ENCODE data around the gene SEC22A.

The SEC22A gene

DNA sequence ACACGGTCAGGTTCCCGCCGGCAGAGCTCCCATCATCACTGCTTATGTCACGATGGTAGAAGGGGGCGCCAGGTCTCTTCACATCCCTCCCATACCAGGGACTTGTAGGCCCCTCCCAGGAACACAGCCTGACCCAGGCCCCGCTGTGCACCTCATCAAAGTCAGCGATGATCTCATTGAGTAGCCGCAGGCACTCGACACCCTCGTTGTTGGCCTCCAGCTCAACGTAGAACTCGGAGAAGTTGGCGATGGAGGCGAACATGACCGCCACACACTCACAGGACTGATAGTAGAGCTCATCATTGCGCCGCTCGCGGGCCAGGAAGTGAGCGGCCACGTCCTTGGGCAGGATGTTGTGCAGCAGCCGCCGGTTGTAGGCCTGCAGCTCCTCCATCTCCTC, 89.2 kb downstream of the SEC22A start:
- no peaks in the 10 kb centered on the region for H3F3A ChIP-seq (ENCODE audit: low read depth)
- H3K4me3 ChIP-seq (ENCODE audit: low read length, poor library complexity, severe bottlenecking), result no peak overlapping the region
- no peaks in the 10 kb centered on the region for H3K79me2 ChIP-seq (ENCODE audit: insufficient read depth, low read length)
- H3K27me3 ChIP-seq (ENCODE audit: insufficient read depth, low read length, poor library complexity, severe bottlenecking), result no peaks in the 10 kb centered on the region
- H3K4me1 ChIP-seq (ENCODE audit: insufficient read depth, low read length, poor library complexity, severe bottlenecking), result no peaks in the 10 kb centered on the region
- no peaks in the 10 kb centered on the region for H3K9me3 ChIP-seq (ENCODE audit: insufficient read depth, low read depth, low read length)
- H4K20me1 ChIP-seq (ENCODE audit: insufficient read depth, low read length, poor library complexity, severe bottlenecking), result no peaks in the 10 kb centered on the region
- no peak for TF ChIP-seq EZH2phosphoT487 (IDR thresholded peaks at IDR 0.05; ENCODE audit: borderline replicate concordance)
- TF ChIP-seq, protein P1, sequence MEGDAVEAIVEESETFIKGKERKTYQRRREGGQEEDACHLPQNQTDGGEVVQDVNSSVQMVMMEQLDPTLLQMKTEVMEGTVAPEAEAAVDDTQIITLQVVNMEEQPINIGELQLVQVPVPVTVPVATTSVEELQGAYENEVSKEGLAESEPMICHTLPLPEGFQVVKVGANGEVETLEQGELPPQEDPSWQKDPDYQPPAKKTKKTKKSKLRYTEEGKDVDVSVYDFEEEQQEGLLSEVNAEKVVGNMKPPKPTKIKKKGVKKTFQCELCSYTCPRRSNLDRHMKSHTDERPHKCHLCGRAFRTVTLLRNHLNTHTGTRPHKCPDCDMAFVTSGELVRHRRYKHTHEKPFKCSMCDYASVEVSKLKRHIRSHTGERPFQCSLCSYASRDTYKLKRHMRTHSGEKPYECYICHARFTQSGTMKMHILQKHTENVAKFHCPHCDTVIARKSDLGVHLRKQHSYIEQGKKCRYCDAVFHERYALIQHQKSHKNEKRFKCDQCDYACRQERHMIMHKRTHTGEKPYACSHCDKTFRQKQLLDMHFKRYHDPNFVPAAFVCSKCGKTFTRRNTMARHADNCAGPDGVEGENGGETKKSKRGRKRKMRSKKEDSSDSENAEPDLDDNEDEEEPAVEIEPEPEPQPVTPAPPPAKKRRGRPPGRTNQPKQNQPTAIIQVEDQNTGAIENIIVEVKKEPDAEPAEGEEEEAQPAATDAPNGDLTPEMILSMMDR (conservative IDR thresholded peaks at IDR 0.05; ENCODE audit: low read length), result no peak
- H3K9ac ChIP-seq (ENCODE audit: low read depth, low read length, poor library complexity, severe bottlenecking), result no peak overlapping the region
- H3K36me3 ChIP-seq (ENCODE audit: insufficient read depth, low read length), result no peaks in the 10 kb centered on the region
- H3K4me2 ChIP-seq (ENCODE audit: low read depth, low read length, poor library complexity, severe bottlenecking), result no peak overlapping the region
- H3K9me2 ChIP-seq (replicated peaks; ENCODE audit: low read depth, low read length), result no peaks in the 10 kb centered on the region
- H2AFZ ChIP-seq (ENCODE audit: low read length), result no peak overlapping the region

DNA sequence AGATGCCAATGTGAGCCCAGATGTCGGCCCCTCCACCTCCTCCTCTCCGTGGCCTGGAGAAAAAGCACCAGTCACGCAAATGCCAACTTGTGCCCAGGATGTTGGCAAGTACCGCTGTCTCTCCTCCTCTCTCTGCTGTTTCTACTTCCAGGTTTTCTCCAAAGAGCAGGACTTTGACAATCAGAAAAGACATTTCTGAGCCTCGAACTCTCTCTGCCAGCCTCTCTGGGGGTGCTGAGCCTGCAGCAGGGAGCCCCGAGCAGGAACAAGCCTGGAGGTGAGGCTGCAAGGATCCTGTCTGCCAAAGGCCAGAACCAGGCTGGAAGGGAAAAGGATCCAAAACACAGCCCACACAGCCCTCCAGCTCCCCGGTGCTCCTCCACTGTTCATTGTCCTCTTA, 89.7 kb downstream of the SEC22A start:
- Histone ChIP-seq H3F3A (ENCODE audit: low read depth) (no peaks in the 10 kb centered on the region), H3K4me3 (ENCODE audit: low read length, poor library complexity, severe bottlenecking) (no peak overlapping the region), H3K9me2 (replicated peaks; ENCODE audit: low read depth, low read length) (no peaks in the 10 kb centered on the region), H3K4me2 (ENCODE audit: low read depth, low read length, poor library complexity, severe bottlenecking) (no peak overlapping the region), H3K9me3 (ENCODE audit: insufficient read depth, low read depth, low read length) (no peaks in the 10 kb centered on the region), H4K20me1 (ENCODE audit: insufficient read depth, low read length, poor library complexity, severe bottlenecking) (no peaks in the 10 kb centered on the region), H3K27me3 (ENCODE audit: insufficient read depth, low read length, poor library complexity, severe bottlenecking) (no peaks in the 10 kb centered on the region), H3K9ac (ENCODE audit: low read depth, low read length, poor library complexity, severe bottlenecking) (no peak overlapping the region), H3K79me2 (ENCODE audit: insufficient read depth, low read length) (no peaks in the 10 kb centered on the region), H2AFZ (ENCODE audit: low read length) (no peak overlapping the region), H3K4me1 (ENCODE audit: insufficient read depth, low read length, poor library complexity, severe bottlenecking) (no peaks in the 10 kb centered on the region), H3K36me3 (ENCODE audit: insufficient read depth, low read length) (no peaks in the 10 kb centered on the region)
- TF ChIP-seq, protein P1 (conservative IDR thresholded peaks at IDR 0.05; ENCODE audit: low read length), result no peak
- no peak for TF ChIP-seq EZH2phosphoT487 (IDR thresholded peaks at IDR 0.05; ENCODE audit: borderline replicate concordance)

DNA sequence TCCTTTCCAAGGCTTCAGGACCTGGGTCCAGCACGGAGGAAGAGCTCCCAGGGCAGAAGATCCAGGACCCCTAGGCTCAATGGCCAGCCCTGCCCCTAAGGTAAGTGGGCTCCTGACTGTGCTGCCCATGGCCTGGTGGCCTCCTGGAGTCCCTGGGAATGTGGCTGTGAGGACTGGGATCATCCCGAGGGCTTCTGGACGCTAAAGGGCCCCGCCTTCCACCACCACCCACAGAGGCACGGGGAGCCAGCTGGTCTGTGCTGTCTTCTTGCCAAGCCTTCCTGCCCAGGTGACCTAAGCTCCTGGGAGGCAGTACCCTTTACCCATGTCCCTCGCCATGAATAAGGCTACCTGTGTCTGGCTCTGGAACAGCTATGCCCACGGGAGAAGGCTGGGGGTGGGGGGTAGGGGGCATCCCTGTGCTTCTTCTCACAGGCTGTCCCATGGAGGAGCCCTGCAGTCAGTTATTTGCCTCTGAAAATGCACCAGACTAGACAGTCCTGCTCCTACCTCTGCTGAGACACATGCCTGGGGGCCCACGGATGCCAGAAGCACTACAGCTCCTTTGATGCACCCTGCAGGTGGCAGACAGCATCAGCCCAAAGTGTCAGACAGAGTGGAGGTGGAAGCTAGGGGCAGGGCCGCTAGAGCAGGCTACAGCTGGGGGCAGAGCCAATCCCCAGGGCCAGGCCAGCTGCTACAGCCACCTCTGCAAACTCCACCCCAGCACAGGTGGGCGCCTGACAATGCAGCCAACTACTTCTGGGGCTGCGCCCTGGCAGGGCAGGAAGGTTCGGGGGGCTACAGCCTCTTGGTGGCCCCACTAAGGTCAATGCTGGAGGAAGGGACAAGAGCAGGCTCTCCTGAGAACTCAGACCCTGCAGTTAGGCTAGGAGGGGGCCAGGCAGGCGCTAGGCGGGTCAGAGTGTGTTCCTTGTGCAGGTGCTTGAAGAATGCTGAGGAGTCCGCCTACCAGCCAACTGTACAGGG, 90.9 kb downstream of the SEC22A start:
- Histone ChIP-seq H3K4me1 (ENCODE audit: insufficient read depth, low read length, poor library complexity, severe bottlenecking) (no peaks in the 10 kb centered on the region), H2AFZ (ENCODE audit: low read length) (no peak overlapping the region), H3K27me3 (ENCODE audit: insufficient read depth, low read length, poor library complexity, severe bottlenecking) (no peaks in the 10 kb centered on the region), H3K4me3 (ENCODE audit: low read length, poor library complexity, severe bottlenecking) (no peak overlapping the region), H3F3A (ENCODE audit: low read depth) (no peaks in the 10 kb centered on the region), H3K4me2 (ENCODE audit: low read depth, low read length, poor library complexity, severe bottlenecking) (no peak overlapping the region), H4K20me1 (ENCODE audit: insufficient read depth, low read length, poor library complexity, severe bottlenecking) (no peaks in the 10 kb centered on the region), H3K9me2 (replicated peaks; ENCODE audit: low read depth, low read length) (no peaks in the 10 kb centered on the region), H3K36me3 (ENCODE audit: insufficient read depth, low read length) (no peaks in the 10 kb centered on the region), H3K9me3 (ENCODE audit: insufficient read depth, low read depth, low read length) (no peaks in the 10 kb centered on the region), H3K9ac (ENCODE audit: low read depth, low read length, poor library complexity, severe bottlenecking) (no peak overlapping the region), H3K79me2 (ENCODE audit: insufficient read depth, low read length) (no peaks in the 10 kb centered on the region)
- TF ChIP-seq EZH2phosphoT487 (IDR thresholded peaks at IDR 0.05; ENCODE audit: borderline replicate concordance), result no peak
- TF ChIP-seq, protein P1 (conservative IDR thresholded peaks at IDR 0.05; ENCODE audit: low read length), result no peak
